ENCODE measurements around the gene SIRT3.
A peak's percentile ranks its signal among the peaks of the same experiment; 100 is the strongest.

SIRT3 gene

DNA sequence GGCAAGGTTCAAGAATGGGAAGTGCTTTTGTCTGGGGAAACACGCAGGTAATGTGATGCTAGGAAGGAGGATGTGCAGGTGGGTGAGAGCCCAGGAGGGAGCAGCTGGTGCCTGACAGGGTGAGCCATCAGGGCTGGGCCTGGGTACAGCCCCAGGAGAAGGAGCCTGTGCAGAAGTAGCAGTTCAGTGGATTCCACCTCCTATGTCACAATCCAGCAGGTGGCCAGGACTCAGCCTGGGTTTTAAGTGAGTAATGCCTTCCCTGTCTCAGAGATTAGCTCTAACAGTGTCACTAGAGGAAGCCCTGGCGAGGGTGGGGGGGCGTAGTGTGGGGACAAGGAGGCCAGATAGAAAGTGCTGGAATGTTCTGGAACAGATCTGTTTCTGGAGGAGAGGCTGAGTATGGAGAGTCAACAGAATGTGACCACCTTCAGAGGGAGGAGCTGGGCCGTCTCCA is 20.5 kb downstream of the SIRT3 start:
- DNase-seq (ENCODE audit: low read depth), result no peak

GRCh38 chr11:214083-214482 is 22.1 kb downstream of the SIRT3 start:
- no peak for DNase-seq (ENCODE audit: low read depth)

DNA sequence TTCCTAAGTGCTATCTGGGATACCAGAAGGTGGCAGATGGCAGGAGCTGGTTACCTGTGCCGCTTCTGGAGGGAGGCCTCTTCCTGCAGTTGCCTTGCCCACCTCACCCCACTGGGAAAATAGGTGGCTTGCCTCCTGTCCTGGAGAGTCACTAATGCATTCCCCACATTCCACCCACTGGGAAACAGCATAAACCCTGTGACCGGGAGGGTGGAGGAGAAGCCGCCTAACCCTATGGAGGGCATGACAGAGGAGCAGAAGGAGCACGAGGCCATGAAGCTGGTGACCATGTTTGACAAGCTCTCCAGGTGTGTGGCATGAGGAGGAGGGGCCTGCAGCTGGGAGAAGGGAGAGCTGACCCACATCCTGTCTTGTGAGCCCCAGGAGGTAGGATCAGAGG is 23.0 kb downstream of the SIRT3 start:
- no peak for DNase-seq (ENCODE audit: low read depth)

DNA sequence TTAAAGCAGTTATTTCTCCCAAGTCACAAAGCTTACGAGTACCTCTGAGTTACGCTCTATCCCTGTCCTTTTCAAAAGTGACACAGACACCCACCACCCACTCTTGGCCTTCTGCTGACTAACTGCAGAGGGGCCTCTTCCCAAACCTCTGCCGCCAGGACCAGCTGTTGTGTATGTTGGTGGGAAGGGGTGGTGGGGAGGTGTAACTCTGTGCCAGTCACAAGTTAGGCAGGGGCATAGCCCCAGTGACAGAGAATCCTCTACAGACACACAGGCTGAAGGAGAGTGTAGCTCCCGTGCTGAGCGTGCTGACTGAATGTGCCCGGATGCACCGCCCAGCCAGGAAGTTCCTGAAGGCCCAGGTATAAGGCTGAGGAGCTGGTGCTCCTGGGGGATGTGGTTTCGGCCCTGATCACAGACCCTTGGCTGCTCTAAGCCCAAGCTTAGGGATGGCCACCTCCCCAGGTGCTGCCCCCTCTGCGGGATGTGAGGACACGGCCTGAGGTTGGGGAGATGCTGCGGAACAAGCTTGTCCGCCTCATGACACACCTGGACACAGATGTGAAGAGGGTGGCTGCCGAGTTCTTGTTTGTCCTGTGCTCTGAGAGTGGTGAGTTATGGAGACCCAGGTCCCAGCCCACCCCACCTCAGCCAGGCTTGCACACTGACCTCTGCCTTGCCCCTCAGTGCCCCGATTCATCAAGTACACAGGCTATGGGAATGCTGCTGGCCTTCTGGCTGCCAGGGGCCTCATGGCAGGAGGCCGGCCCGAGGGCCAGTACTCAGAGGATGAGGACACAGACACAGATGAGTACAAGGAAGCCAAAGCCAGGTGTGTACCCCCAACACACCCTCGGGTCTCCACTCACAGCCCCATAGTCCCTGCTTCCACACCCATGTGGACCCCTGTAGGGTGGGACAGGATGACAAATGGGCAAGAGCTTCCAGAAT is 23.7 kb downstream of the SIRT3 start:
- no peak for DNase-seq (ENCODE audit: low read depth)

DNA sequence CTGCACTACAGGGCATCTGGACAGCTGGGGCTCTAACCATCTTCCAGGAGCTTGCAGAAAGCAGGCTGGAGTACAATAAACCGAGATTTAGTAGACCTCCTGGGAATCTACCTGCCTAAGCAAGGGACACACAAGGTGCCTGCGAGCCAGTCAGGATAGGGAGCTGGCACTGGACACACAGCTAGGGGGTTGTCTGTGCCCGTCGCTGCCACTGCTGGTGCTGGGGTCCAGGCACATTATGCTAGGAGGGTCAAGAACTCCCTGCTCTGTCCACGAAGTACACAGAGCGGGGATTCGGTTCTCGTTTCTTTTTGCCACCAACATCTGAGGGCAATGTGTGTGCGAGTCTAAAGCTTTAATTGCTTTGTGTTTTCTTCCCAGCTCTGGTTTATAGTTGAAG is 24.4 kb downstream of the SIRT3 start:
- DNase-seq (ENCODE audit: low read depth), result no peak

DNA sequence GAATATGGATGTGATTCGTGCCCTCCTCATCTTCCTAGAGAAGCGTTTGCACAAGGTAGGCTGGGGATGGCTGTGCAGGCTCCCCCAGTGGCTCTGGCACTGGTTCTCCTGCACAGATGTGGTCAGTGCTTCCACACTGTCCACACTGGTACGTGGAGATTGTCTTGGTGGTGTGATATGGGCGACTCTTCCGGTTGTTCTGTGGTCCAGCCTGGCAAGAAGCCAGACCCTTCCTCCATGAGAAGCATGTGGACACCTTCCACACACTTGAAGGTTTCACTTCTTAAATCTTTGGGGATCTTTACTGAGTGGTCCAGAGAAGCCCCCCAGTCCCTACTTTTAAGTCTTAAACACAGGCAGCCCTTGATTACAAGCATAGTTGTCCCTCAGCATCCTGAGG is 24.8 kb downstream of the SIRT3 start:
- DNase-seq (ENCODE audit: low read depth), result no peak

DNA sequence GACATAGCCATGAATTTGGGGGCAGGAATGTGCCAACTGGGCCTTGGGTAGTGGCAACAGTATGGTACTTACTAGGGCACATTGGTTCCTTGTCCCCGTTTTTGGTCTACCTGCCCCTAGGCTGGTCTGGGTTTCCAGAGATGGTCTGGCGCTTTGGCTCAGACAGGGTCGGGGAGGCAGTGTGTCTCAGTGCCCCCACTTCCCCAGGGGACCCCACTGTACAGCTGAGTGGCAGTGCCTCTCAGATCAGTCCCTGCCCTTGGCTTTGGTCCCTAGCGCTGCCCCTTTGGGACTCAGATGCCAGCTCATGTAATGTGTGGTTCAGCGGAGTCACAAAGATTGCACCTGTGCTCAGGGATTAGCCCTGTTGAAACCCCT is 25.4 kb downstream of the SIRT3 start:
- no peak for DNase-seq (ENCODE audit: low read depth)

- no peak for DNase-seq (ENCODE audit: low read depth)
These were observed 25.9 kb downstream of the SIRT3 start for GRCh38 chr11:210122-210802.

GRCh38 chr11:209275-210121 is 26.6 kb downstream of the SIRT3 start:
- DNase-seq (ENCODE audit: low read depth), result no peak

- no peak for DNase-seq (ENCODE audit: low read depth)
These were observed 27.3 kb downstream of the SIRT3 start for GRCh38 chr11:208917-209260.

- peak; percentile 73 for DNase-seq (ENCODE audit: low read depth)
These were observed 27.8 kb downstream of the SIRT3 start for GRCh38 chr11:208181-208916.

- no peak for DNase-seq (ENCODE audit: low read depth)
These were observed 28.3 kb downstream of the SIRT3 start for GRCh38 chr11:207863-208180.

DNA sequence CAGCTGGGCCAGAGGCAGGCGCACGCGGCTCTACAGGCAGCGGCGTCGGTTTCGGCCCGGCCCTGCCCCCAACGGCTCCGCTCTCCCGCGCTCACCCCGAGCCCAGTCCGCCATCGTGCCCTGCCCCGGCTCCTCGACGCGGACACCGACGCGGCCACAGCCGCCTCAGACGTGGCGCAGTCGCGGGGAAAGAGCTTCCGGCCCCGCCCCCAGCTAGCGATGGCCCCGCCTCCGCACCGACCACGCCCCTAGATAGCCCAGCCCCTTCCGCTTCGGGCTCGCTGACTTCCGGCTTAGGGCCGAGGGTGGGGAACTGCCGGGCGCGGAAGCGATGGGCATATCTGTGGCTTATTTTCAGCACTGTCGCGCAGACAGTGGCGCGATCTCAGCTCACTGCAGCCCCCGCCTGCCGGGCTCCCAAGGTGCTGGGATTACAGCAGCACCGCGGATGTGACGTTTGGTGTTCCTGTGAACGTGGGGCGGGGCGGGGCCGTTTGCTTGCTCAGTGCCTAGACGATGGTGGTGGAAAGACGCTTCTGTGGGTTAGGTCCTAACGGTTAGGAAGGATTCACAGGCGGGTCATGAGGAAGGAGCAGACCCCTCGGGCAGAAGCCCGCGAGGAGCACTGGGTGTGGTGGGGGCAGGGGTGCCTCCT is 28.8 kb downstream of the SIRT3 start, which contains the start of the genes BET1L and RIC8A:
TSS of gene BET1L (minus strand) at position 192 of the 655 bp plus-strand sequence. CDS start at position 114, 78 bp downstream.
TSS of gene RIC8A (plus strand) at position 501 of the 655 bp plus-strand sequence. CDS start 1,147 bp downstream, outside the sequence.
- peak; percentile 94 for DNase-seq (ENCODE audit: low read depth)

- DNase-seq (ENCODE audit: low read depth), result no peak
These were observed 29.5 kb downstream of the SIRT3 start for GRCh38 chr11:206526-207207.

DNA sequence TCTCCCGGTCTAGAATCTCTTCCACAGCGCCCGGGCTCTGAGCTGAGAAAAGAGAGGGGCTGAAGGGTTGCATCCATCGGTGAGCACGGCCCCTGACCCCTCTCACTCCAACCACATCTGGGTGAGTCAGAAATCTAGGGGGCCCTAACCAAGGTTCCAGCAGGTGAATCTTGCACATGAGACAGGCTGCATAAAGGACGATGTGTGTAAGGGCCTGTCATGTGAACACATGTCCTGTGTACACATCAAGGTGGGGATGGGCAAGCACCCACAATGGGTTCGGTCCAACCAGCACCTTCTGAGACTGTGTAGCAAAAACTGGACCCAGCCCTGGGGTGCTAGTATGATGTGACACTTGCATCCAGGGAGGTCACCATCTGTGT is 30.1 kb downstream of the SIRT3 start:
- no peak for DNase-seq (ENCODE audit: low read depth)

DNA sequence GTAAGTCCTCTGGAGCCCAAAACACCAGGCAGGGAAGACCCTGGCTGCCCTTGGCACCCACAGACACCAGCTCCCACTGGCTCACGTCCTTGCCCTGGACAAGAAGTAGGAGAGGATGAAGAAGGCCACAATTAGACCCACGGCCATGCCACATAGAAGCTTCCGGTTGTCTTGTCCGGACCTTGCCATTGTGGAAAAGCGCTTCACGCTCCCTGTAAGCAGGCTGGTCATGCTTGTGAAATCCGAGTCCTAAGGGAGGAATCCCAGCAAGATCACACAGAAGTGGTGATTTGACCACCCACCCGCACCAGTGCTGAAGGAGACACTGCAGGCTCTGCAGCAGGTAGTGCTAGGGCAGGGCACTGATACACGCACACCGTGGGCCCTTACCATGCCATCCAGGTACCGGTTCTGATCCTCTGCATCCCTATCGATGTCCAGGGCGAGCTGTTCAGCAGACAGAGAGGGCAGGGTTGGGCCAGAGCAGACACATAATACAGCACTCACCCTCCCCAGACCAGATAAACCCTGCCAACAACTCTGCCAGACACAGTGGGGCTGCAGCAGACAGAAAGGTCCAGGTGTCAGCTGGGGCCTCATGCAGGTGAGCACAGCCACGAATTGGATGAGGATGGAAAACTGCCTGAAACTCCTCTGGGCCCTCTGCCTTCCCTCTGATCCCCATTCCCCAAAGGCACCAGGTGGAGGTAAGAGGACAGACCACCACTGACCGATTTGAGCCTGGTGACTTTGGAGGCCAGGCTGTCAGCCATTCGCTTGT is 30.7 kb downstream of the SIRT3 start:
- DNase-seq (ENCODE audit: low read depth), result no peak

DNA sequence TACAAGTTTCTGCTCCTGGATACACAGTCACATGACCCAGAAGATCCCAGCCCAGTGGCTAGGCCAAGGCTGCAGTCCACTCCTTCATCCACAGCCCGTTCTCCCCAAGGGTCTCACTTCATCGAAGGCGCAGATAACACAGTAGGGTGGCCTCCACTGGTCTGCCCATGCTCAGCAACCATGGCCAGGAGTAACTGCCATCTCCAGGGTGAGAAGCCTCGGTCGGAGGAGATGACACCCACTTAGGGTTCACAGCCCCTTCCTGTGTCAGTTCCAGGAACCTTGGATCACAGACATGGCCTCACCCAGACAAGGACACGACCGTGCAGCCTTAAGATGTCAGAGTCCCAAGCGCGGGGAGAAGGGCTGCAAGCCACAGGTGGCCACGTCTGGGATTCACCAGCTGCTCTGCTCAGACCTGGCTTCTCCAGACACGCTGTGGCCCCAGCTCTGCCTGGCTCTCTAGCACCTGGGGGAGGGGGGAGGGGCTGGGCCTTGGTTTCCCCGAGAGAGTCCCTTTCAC is 31.5 kb downstream of the SIRT3 start:
- no peak for DNase-seq (ENCODE audit: low read depth)

DNA sequence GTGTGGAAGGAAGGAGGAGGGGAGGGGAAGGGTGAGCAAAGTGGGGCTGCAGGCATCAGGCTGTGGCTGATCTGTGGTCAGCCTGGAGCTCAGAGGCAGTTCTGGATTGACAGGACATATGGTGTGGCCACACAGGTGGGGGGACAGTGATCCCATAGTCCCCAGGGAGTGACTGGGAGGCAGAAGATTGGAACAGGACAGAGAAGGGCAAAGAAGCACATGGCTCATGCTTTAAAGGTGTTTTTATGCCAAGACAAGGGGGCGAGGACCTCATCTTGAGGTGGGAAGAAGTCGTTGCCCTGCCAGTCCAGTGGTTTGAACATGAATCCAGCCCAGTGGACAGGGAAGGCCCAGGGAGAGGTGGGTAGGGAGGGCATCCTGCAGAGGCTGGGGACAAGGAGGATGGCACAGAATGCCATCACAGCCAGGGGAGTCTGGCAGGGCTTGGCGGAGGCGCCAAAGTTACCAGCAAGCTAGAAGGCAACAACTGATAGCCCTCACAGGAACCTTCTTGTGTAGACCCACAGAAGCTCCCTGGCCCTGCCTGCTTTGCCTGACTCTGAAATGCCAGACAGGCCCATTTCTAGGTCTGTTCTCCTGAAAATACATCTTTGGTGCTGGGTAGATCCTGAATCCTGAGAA is 32.1 kb downstream of the SIRT3 start:
- no peak for DNase-seq (ENCODE audit: low read depth)

Measured in stimulated activated CD8-positive, alpha-beta memory T cell treated with anti-CD3 and anti-CD28 coated beads, Interleukin-4, amount 100 ng/mL, for 24 hours (primary cell).